ENCODE results near the gene RGS16. TPM values are rescaled to one million over a fixed set of nuclear protein-coding genes. Genes with fewer than 3 reads are reported as not detected.

RGS16 gene
- total RNA-seq, 1 donor from 2014 or later, result 12.5 TPM

- H3K9me3 Mint-ChIP-seq, result peaks cover 7% of the 10 kb centered on the region
Observed at GRCh38 chr1:182622901-182623528, 18.8 kb upstream of the RGS16 start.

GRCh38 chr1:182621906-182622305 is 17.7 kb upstream of the RGS16 start:
- TF ChIP-seq EZH2phosphoT487 (IDR thresholded peaks at IDR 0.05) (no peak), EZH2 (IDR thresholded peaks at IDR 0.05) (no peak), CTCF (IDR thresholded peaks at IDR 0.05) (no peak)
- no peak overlapping the region for H3K4me3 ChIP-seq
- H3K4me1 Mint-ChIP-seq, result peaks cover 27% of the 10 kb centered on the region

More at GRCh38 chr1:182622901-182623528, 18.8 kb upstream of the RGS16 start:
- Histone ChIP-seq H3K9me3 (ENCODE audit: low read depth) (no peaks in the 10 kb centered on the region), H3K4me1 (peaks cover 9% of the 10 kb centered on the region), H3K36me3 (no peaks in the 10 kb centered on the region), H3K27me3 (no peaks in the 10 kb centered on the region), H3K4me3 (no peak overlapping the region), H3K27ac (no peak overlapping the region), H3K4me2 (no peak overlapping the region), H2AFZ (replicated peaks) (peak overlapping the region; percentile 45), H3K79me2 (ENCODE audit: low read depth) (no peaks in the 10 kb centered on the region), H3F3A (ENCODE audit: low read depth) (peaks cover 6% of the 10 kb centered on the region), H3K9ac (no peak overlapping the region), H4K20me1 (ENCODE audit: low read depth) (no peaks in the 10 kb centered on the region)
- peaks cover 16% of the 10 kb centered on the region for H3K4me1 Mint-ChIP-seq
- DNase-seq (ENCODE audit: low spot score), result no peak
- no peak overlapping the region for H3K4me3 Mint-ChIP-seq
- no peak for TF ChIP-seq EZH2phosphoT487 (IDR thresholded peaks at IDR 0.05)
- TF ChIP-seq EZH2 (IDR thresholded peaks at IDR 0.05), result no peak
- no peak for TF ChIP-seq CTCF (IDR thresholded peaks at IDR 0.05)
- H3K27ac Mint-ChIP-seq, result no peak overlapping the region
- H3K27me3 Mint-ChIP-seq (ENCODE audit: insufficient read depth, low read depth), result peaks cover 8% of the 10 kb centered on the region
- H3K36me3 Mint-ChIP-seq, result no peaks in the 10 kb centered on the region

GRCh38 chr1:182620924-182621585 is 16.9 kb upstream of the RGS16 start:
- H3K27me3 Mint-ChIP-seq (ENCODE audit: insufficient read depth, low read depth), result peaks cover 13% of the 10 kb centered on the region
- Histone ChIP-seq H3K4me3 (no peak overlapping the region), H3K9me3 (ENCODE audit: low read depth) (no peaks in the 10 kb centered on the region), H3K9ac (no peak overlapping the region), H3K36me3 (no peaks in the 10 kb centered on the region), H3K79me2 (ENCODE audit: low read depth) (no peaks in the 10 kb centered on the region), H4K20me1 (ENCODE audit: low read depth) (no peaks in the 10 kb centered on the region), H2AFZ (replicated peaks) (no peak overlapping the region), H3K27ac (no peak overlapping the region), H3K27me3 (peaks cover 5% of the 10 kb centered on the region), H3K4me2 (no peak overlapping the region), H3F3A (ENCODE audit: low read depth) (peaks cover 18% of the 10 kb centered on the region), H3K4me1 (peaks cover 28% of the 10 kb centered on the region)
- no peak overlapping the region for H3K27ac Mint-ChIP-seq
- H3K4me3 Mint-ChIP-seq, result no peak overlapping the region
- peaks cover 35% of the 10 kb centered on the region for H3K4me1 Mint-ChIP-seq
- no peak for DNase-seq (ENCODE audit: low spot score)
- H3K9me3 Mint-ChIP-seq, result peaks cover 7% of the 10 kb centered on the region
- TF ChIP-seq CTCF (IDR thresholded peaks at IDR 0.05) (no peak), EZH2 (IDR thresholded peaks at IDR 0.05) (no peak), EZH2phosphoT487 (IDR thresholded peaks at IDR 0.05) (no peak)
- no peaks in the 10 kb centered on the region for H3K36me3 Mint-ChIP-seq

More at GRCh38 chr1:182621906-182622305, 17.7 kb upstream of the RGS16 start:
- Histone ChIP-seq H3K4me1 (peaks cover 19% of the 10 kb centered on the region), H4K20me1 (ENCODE audit: low read depth) (no peaks in the 10 kb centered on the region), H3F3A (ENCODE audit: low read depth) (peaks cover 10% of the 10 kb centered on the region), H3K9me3 (ENCODE audit: low read depth) (no peaks in the 10 kb centered on the region), H3K9ac (no peak overlapping the region), H3K27me3 (peaks cover 2% of the 10 kb centered on the region), H2AFZ (replicated peaks) (no peak overlapping the region), H3K79me2 (ENCODE audit: low read depth) (no peaks in the 10 kb centered on the region), H3K36me3 (no peaks in the 10 kb centered on the region), H3K4me2 (no peak overlapping the region), H3K27ac (no peak overlapping the region)
- DNase-seq (ENCODE audit: low spot score), result no peak
- Mint-ChIP-seq H3K4me3 (no peak overlapping the region), H3K27me3 (ENCODE audit: insufficient read depth, low read depth) (peaks cover 9% of the 10 kb centered on the region), H3K9me3 (peaks cover 7% of the 10 kb centered on the region), H3K27ac (no peak overlapping the region), H3K36me3 (no peaks in the 10 kb centered on the region)

Measured in neural progenitor cell (in vitro differentiated cells).